ENCODE measurements around the gene SRPK2. TPM values are rescaled to one million over a fixed set of nuclear protein-coding genes. Genes with fewer than 3 reads are reported as not detected.

The SRPK2 gene
- polyA plus RNA-seq, 1 donor from 2014 or later, result 118 TPM

DNA sequence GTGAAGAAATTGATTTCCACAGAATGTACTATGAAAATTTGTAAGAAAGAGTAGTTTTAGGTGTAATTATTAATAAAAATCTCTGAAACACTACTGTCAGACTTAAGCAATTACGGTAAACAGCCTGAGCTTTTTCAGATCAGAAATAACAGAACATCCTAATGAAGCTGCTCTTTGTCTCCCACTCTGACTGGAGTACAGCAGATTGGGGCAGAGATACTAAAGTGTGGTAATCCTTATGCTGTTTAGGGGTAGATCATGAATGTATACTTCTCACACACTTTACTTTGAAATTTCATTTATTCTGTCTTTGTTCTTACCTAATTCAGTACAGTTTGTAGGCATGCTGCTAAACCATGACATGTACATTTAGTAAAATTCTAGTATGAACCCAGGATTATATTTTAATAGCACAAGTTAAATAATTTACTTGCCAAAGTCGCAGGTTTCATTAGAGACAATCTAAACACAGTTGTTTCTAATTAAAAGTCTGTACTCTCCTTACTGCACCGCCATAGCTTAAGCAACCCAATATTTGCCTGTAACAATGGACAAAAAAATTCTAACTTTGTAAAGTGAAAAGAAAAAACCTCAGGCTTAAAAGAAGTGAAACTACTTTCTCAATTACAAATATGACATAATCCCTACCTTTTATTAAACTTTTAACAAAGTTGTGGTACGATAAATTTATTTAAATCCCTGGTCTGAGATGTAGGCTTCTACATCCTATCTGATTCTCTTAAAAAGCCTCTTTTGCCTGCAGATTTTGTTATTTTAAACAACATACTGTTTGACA is 286.0 kb downstream of the SRPK2 start:
- peaks cover 30% of the 10 kb centered on the region for H3K36me3 ChIP-seq (ENCODE audit: insufficient read depth, low read length)
- peaks cover 10% of the 10 kb centered on the region for H4K20me1 ChIP-seq (ENCODE audit: insufficient read depth)
- H3K27ac ChIP-seq (ENCODE audit: low read length), result no peak overlapping the region
- no peak overlapping the region for H3K4me3 ChIP-seq (ENCODE audit: low read length)
- TF ChIP-seq EP300 (conservative IDR thresholded peaks at IDR 0.05; ENCODE audit: poor library complexity, severe bottlenecking) (no peak), MXI1 (conservative IDR thresholded peaks at IDR 0.05; ENCODE audit: poor library complexity, severe bottlenecking) (no peak), POLR2AphosphoS5 (IDR thresholded peaks at IDR 0.05) (no peak), EZH2 (IDR thresholded peaks at IDR 0.05; ENCODE audit: borderline replicate concordance, insufficient read depth, low read length, poor library complexity, severe bottlenecking) (no peak), RAD21 (conservative IDR thresholded peaks at IDR 0.05) (no peak), TAF1 (IDR thresholded peaks at IDR 0.05; ENCODE audit: low read depth) (no peak), SMC3 (conservative IDR thresholded peaks at IDR 0.05; ENCODE audit: poor library complexity) (no peak)
- TF ChIP-seq, protein P1, sequence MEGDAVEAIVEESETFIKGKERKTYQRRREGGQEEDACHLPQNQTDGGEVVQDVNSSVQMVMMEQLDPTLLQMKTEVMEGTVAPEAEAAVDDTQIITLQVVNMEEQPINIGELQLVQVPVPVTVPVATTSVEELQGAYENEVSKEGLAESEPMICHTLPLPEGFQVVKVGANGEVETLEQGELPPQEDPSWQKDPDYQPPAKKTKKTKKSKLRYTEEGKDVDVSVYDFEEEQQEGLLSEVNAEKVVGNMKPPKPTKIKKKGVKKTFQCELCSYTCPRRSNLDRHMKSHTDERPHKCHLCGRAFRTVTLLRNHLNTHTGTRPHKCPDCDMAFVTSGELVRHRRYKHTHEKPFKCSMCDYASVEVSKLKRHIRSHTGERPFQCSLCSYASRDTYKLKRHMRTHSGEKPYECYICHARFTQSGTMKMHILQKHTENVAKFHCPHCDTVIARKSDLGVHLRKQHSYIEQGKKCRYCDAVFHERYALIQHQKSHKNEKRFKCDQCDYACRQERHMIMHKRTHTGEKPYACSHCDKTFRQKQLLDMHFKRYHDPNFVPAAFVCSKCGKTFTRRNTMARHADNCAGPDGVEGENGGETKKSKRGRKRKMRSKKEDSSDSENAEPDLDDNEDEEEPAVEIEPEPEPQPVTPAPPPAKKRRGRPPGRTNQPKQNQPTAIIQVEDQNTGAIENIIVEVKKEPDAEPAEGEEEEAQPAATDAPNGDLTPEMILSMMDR (IDR thresholded peaks at IDR 0.05; ENCODE audit: poor library complexity, severe bottlenecking), result no peak
- TF ChIP-seq, protein P2, sequence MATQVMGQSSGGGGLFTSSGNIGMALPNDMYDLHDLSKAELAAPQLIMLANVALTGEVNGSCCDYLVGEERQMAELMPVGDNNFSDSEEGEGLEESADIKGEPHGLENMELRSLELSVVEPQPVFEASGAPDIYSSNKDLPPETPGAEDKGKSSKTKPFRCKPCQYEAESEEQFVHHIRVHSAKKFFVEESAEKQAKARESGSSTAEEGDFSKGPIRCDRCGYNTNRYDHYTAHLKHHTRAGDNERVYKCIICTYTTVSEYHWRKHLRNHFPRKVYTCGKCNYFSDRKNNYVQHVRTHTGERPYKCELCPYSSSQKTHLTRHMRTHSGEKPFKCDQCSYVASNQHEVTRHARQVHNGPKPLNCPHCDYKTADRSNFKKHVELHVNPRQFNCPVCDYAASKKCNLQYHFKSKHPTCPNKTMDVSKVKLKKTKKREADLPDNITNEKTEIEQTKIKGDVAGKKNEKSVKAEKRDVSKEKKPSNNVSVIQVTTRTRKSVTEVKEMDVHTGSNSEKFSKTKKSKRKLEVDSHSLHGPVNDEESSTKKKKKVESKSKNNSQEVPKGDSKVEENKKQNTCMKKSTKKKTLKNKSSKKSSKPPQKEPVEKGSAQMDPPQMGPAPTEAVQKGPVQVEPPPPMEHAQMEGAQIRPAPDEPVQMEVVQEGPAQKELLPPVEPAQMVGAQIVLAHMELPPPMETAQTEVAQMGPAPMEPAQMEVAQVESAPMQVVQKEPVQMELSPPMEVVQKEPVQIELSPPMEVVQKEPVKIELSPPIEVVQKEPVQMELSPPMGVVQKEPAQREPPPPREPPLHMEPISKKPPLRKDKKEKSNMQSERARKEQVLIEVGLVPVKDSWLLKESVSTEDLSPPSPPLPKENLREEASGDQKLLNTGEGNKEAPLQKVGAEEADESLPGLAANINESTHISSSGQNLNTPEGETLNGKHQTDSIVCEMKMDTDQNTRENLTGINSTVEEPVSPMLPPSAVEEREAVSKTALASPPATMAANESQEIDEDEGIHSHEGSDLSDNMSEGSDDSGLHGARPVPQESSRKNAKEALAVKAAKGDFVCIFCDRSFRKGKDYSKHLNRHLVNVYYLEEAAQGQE (IDR thresholded peaks at IDR 0.05; ENCODE audit: borderline replicate concordance), result no peak
- no peak overlapping the region for H2AFZ ChIP-seq (ENCODE audit: low read depth, low read length)
- H3K9me3 ChIP-seq (ENCODE audit: low read length), result no peaks in the 10 kb centered on the region
- no peaks in the 10 kb centered on the region for H3K9me2 ChIP-seq (ENCODE audit: insufficient read depth, low read length)
- H3K9ac ChIP-seq (ENCODE audit: low read length), result no peak overlapping the region
- H3K27me3 ChIP-seq (ENCODE audit: insufficient read depth, low read depth, low read length), result no peaks in the 10 kb centered on the region
- H3F3A ChIP-seq (ENCODE audit: insufficient read depth, low read length, poor library complexity, severe bottlenecking), result peaks cover 7% of the 10 kb centered on the region
- no peak overlapping the region for H3K4me2 ChIP-seq (ENCODE audit: low read length)
- no peaks in the 10 kb centered on the region for H3K79me2 ChIP-seq (replicated peaks; ENCODE audit: insufficient read depth, low read length)

DNA sequence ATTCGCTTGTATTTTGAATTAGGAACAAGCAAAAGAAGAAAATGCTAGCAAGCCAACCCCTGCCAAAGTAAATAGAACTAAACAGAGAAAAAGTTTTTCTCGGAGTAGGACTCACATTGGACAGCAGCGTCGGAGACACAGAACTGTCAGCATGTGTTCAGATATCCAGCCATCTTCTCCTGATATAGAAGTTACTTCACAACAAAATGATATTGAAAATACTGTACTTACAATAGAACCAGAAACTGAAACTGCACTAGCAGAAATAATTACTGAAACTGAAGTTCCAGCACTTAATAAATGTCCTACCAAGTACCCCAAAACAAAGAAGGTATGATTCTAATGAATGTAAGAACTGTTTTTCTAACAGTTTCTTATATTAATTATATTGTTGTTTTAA is 286.9 kb downstream of the SRPK2 start:
- H4K20me1 ChIP-seq (ENCODE audit: insufficient read depth), result peaks cover 10% of the 10 kb centered on the region

More for the DNA sequence above, 286.9 kb downstream of the SRPK2 start:
- Histone ChIP-seq H3K79me2 (replicated peaks; ENCODE audit: insufficient read depth, low read length) (no peaks in the 10 kb centered on the region), H3K4me2 (ENCODE audit: low read length) (no peak overlapping the region), H3K27ac (ENCODE audit: low read length) (no peak overlapping the region), H2AFZ (ENCODE audit: low read depth, low read length) (no peak overlapping the region), H3K9me3 (ENCODE audit: low read length) (no peaks in the 10 kb centered on the region), H3K4me3 (ENCODE audit: low read length) (no peak overlapping the region), H3K27me3 (ENCODE audit: insufficient read depth, low read depth, low read length) (no peaks in the 10 kb centered on the region), H3K36me3 (ENCODE audit: insufficient read depth, low read length) (peaks cover 27% of the 10 kb centered on the region), H3K9ac (ENCODE audit: low read length) (no peak overlapping the region), H3F3A (ENCODE audit: insufficient read depth, low read length, poor library complexity, severe bottlenecking) (peaks cover 7% of the 10 kb centered on the region), H3K9me2 (ENCODE audit: insufficient read depth, low read length) (no peaks in the 10 kb centered on the region)
- TF ChIP-seq, protein P1 (IDR thresholded peaks at IDR 0.05; ENCODE audit: poor library complexity, severe bottlenecking), result no peak
- TF ChIP-seq, protein P2 (IDR thresholded peaks at IDR 0.05; ENCODE audit: borderline replicate concordance), result no peak
- no peak for TF ChIP-seq TAF1 (IDR thresholded peaks at IDR 0.05; ENCODE audit: low read depth)
- TF ChIP-seq RAD21 (conservative IDR thresholded peaks at IDR 0.05), result no peak
- TF ChIP-seq EZH2 (IDR thresholded peaks at IDR 0.05; ENCODE audit: borderline replicate concordance, insufficient read depth, low read length, poor library complexity, severe bottlenecking), result no peak
- TF ChIP-seq EP300 (conservative IDR thresholded peaks at IDR 0.05; ENCODE audit: poor library complexity, severe bottlenecking), result no peak
- TF ChIP-seq SMC3 (conservative IDR thresholded peaks at IDR 0.05; ENCODE audit: poor library complexity), result no peak
- TF ChIP-seq MXI1 (conservative IDR thresholded peaks at IDR 0.05; ENCODE audit: poor library complexity, severe bottlenecking), result no peak
- TF ChIP-seq POLR2AphosphoS5 (IDR thresholded peaks at IDR 0.05), result no peak

Measured in neural cell (in vitro differentiated cells).